Transverse colon (tissue), 3 donors: ENCODE measurements around the gene CACNA1B.

Experiments
- CTCF ChIP-seq, 5 experiments: fragments of 200-600 bp in 3 of 5; fragments of 450-650 bp in 2 of 5; sonication (generic) in 3 of 5; IDR thresholded peaks; 1 replicate in 2 of 5; 2 replicates in 3 of 5; pipeline ENCODE4 v1.5.1; 2016 to 2017; ENCODE audit warnings: antibody characterized with exemption in 5 of 5, inconsistent platforms in 3 of 5, mild to moderate bottlenecking in 2 of 5, moderate library complexity in 1 of 5
- EP300 ChIP-seq: sonication (generic); formaldehyde crosslinking; IDR thresholded peaks from one replicate; pipeline ENCODE4 v1.6.1; 2017; ENCODE audit warnings: antibody characterized with exemption, low read depth
- POLR2A ChIP-seq: fragments of 450-650 bp; IDR thresholded peaks from one replicate; pipeline ENCODE4 v1.6.1; 2016; ENCODE audit warnings: antibody characterized with exemption, mild to moderate bottlenecking, moderate library complexity

DNA sequence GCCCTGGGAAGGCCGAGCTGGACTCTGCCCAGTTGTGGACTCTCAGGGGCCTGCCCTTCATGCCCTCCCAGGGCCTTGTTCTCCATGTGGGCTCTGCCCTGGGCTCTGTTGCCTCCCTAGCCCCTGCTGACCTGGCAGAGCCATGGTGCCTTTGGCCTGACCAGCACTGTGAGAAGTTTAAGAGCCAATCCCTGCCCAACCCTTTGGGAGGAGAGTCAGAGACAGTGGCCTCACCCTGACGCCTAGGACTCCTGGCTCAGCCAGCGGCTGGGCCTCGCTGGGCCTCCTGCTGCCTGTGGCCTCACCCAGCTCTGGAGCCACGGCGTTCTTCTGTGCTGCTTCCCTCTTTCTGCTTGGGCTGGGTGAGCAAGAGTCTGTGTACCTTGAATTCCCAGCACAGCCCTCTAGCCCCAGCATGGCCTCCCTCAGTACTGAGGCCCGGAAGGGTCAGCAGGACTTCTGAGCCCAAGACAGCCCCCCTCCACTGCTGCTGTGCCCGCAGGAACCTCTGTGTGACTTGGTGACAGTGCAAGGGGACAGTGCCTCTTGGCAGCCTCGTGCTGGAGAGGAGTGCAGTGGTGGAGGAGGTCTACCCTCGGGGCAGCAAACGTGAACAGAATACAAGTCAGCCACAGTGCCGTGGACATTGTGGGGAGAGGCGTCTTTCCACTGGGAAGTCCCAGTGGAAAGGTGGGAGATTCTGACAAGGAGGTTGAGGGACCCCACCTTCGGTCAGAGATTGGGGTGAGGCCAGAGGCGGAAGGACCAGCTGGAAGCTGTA is 97.4 kb downstream of the CACNA1B start:
- TF ChIP-seq CTCF (IDR thresholded peaks at IDR 0.05) (no peak), EP300 (no peak), POLR2A (no peak)
